Upper lobe of left lung (tissue), 6 donors: Measurements from ENCODE around the gene CENPP. TPM values are rescaled to one million over a fixed set of nuclear protein-coding genes. Genes with fewer than 3 reads are reported as not detected.

Source experiments
- ATAC-seq, 2 donors: fragments of 200-7000 bp; cut with Tn5 transposase; one replicate each; pipeline ENCODE4 v1.9.1; 2022; ENCODE audit warnings: mild to moderate bottlenecking in 2 of 2, moderate library complexity in 2 of 2; ENCODE audit not compliant: low FRiP score in 2 of 2
- DNase-seq, 2 donors: peaks; one replicate each; pipeline ENCODE4 v3.0.0-alpha.2; 2019 to 2020
- H3K27ac ChIP-seq, 4 donors: fragments of 200-600 bp; sonication (generic); one replicate each; pipeline ENCODE4 v1.5.1; 2016 to 2019
- H3K27me3 ChIP-seq, 4 donors: fragments of 200-600 bp; sonication (generic); one replicate each; pipeline ENCODE4 v1.5.1; 2017 to 2019
- H3K36me3 ChIP-seq, 4 donors: fragments of 200-600 bp; sonication (generic); one replicate each; pipeline ENCODE4 v1.5.1; 2016 to 2019
- H3K4me1 ChIP-seq, 4 donors: fragments of 200-600 bp; sonication (generic); one replicate each; pipeline ENCODE4 v1.5.1; 2018 to 2019
- H3K4me3 ChIP-seq, 4 donors: fragments of 200-600 bp; sonication (generic); one replicate each; pipeline ENCODE4 v1.5.1; 2017 to 2019; ENCODE audit warnings: mild to moderate bottlenecking in 2 of 4, moderate library complexity in 1 of 4
- H3K9me3 ChIP-seq, 4 donors: fragments of 200-600 bp; sonication (generic); one replicate each; pipeline ENCODE4 v1.5.1; 2018 to 2019
- EP300 ChIP-seq, 4 donors: sonication (generic); formaldehyde crosslinking; IDR thresholded peaks; one replicate each; pipeline ENCODE4 v1.5.1; 2017; ENCODE audit warnings: antibody characterized with exemption in 4 of 4, control low read depth in 2 of 4
- POLR2A ChIP-seq, 4 donors: fragments of 450-650 bp; IDR thresholded peaks; one replicate each; pipeline ENCODE4 v1.5.1; 2016 to 2017; ENCODE audit warnings: antibody characterized with exemption in 4 of 4, mild to moderate bottlenecking in 2 of 4
- POLR2AphosphoS5 ChIP-seq, 2 donors: sonication (generic); formaldehyde crosslinking; IDR thresholded peaks; one replicate each; pipeline ENCODE4 v1.5.1; 2017; ENCODE audit warnings: antibody characterized with exemption in 2 of 2
- WGBS, 2 donors: methylation state at CpG; one replicate each; pipeline ENCODE4 v1.1.5; 2017 to 2018; 5-methylcytosine and 5-hydroxymethylcytosine counted together
- total RNA-seq, 6 donors: library from RNA; depleted of rRNA in 4 of 6; stranded (reverse); fragments of >200 nt in 4 of 6; gene quantifications; one replicate each; pipeline versions ENCODE4 v1.1.0 to v1.2.1, GENCODE V29; 2016 to 2021
- TF ChIP-seq, protein P1 (sequence below), 6 experiments: fragments of 450-650 bp in 4 of 6; fragments of 200-600 bp in 2 of 6; sonication (generic) in 2 of 6; IDR thresholded peaks; one replicate each; pipeline ENCODE4 v1.5.1; 2016 to 2019; ENCODE audit warnings: antibody characterized with exemption in 6 of 6
- donor health status: DM: no; HTN: no; CAD: no; lungs with moderate emphysema.
- donor health status: DM: no; HTN: yes; CAD: no; lungs with severe emphysema.

CENPP gene
- total RNA-seq, 6 donors from 2014 or later: 2.9 to 17.8 (median 4.9) TPM

DNA sequence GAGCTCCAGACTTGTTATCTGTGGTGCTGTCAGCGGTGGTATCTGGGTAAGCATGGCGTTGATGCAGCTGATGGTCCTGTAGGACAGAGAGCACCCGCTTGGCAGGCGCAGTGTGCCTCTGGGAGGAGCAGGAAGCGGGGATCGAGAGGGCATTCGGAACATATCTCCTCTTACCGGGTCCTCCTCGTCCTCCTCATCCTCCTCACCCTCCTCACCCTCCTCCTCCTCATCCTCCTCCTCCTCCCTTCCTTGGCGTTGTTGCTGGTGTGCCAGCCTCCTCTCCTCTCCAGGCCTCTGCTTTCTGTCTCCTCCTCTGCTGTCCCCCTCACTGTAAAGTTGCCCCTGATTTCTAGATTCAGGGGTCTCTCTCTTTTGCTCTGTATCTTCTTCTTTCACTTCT, 188.9 kb downstream of the CENPP start:
- Histone ChIP-seq H3K27me3 (no peaks in the 10 kb centered on the region), H3K36me3 (no peaks in the 10 kb centered on the region), H3K27ac (no peak overlapping the region), H3K4me3 (no peak overlapping the region), H3K9me3 (no peaks in the 10 kb centered on the region), H3K4me1 (no peaks in the 10 kb centered on the region)
- DNase-seq: peak in 1 of 2 donors; percentile 10
- ATAC-seq: no peak
- WGBS, 2 donors: 91 to 93% methylated on average over 10 of the region's 10 CpGs
- TF ChIP-seq POLR2AphosphoS5 (IDR thresholded peaks at IDR 0.05) (no peak), EP300 (IDR thresholded peaks at IDR 0.05) (no peak), POLR2A (IDR thresholded peaks at IDR 0.05) (no peak)
- TF ChIP-seq, protein P1, sequence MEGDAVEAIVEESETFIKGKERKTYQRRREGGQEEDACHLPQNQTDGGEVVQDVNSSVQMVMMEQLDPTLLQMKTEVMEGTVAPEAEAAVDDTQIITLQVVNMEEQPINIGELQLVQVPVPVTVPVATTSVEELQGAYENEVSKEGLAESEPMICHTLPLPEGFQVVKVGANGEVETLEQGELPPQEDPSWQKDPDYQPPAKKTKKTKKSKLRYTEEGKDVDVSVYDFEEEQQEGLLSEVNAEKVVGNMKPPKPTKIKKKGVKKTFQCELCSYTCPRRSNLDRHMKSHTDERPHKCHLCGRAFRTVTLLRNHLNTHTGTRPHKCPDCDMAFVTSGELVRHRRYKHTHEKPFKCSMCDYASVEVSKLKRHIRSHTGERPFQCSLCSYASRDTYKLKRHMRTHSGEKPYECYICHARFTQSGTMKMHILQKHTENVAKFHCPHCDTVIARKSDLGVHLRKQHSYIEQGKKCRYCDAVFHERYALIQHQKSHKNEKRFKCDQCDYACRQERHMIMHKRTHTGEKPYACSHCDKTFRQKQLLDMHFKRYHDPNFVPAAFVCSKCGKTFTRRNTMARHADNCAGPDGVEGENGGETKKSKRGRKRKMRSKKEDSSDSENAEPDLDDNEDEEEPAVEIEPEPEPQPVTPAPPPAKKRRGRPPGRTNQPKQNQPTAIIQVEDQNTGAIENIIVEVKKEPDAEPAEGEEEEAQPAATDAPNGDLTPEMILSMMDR (IDR thresholded peaks at IDR 0.05): no peak

DNA sequence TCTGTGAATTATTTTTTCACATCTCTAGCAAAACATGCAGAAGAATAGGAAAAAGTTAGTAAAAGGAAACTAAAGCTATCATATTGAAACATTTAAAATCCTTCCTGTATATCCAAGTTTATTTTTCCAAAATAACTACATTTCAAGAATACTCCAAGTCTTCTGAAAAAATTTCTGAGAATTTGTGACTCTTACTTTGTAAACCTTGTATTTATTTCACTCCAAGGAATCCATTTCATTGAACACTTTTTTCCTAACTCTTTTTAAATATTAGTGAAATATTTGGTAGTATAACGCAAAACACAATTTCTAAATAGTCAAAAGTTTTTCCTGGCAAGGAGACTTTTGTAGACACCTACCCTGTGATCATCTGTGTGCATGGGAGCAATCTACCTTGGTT, 190.8 kb downstream of the CENPP start:
- WGBS, 2 donors: 97 to 98% methylated on average over 1 of the region's 1 CpG
- ATAC-seq: no peak
- H3K27ac ChIP-seq: no peak overlapping the region
- no peak overlapping the region for H3K4me3 ChIP-seq
- H3K36me3 ChIP-seq: no peaks in the 10 kb centered on the region
- TF ChIP-seq POLR2A (IDR thresholded peaks at IDR 0.05) (no peak), EP300 (IDR thresholded peaks at IDR 0.05) (no peak), POLR2AphosphoS5 (IDR thresholded peaks at IDR 0.05) (no peak)
- TF ChIP-seq, protein P1 (IDR thresholded peaks at IDR 0.05): no peak
- no peaks in the 10 kb centered on the region for H3K4me1 ChIP-seq
- no peaks in the 10 kb centered on the region for H3K27me3 ChIP-seq
- H3K9me3 ChIP-seq: no peaks in the 10 kb centered on the region
- DNase-seq: no peak

DNA sequence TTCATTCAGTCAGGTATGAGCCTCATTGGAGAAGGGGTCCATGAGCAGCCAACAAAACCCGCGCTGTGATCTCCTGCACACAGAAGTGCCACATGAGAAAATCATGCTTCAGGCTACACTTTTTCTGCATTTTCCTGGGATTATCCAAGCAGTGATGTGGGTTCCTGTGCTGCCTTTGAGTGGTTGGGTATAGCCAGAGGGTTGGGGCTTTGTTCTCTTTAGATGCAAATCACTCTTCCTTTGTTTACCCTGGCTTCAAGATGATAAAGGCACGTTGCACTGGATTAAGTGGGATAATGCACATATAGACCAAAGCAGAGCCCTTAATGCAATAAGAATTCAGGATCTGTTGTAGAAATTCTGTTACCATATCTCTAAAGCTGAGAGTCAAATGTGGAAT, 191.3 kb downstream of the CENPP start:
- Histone ChIP-seq H3K4me3 (no peak overlapping the region), H3K27me3 (no peaks in the 10 kb centered on the region), H3K9me3 (no peaks in the 10 kb centered on the region), H3K4me1 (no peaks in the 10 kb centered on the region), H3K36me3 (no peaks in the 10 kb centered on the region), H3K27ac (no peak overlapping the region)
- ATAC-seq: no peak
- 73 to 75% methylated on average over 3 of the region's 3 CpGs for WGBS, 2 donors
- no peak for TF ChIP-seq POLR2AphosphoS5 (IDR thresholded peaks at IDR 0.05)
- TF ChIP-seq EP300 (IDR thresholded peaks at IDR 0.05): no peak
- no peak for TF ChIP-seq POLR2A (IDR thresholded peaks at IDR 0.05)
- TF ChIP-seq, protein P1 (IDR thresholded peaks at IDR 0.05): no peak
- DNase-seq: no peak

- Histone ChIP-seq H3K27me3 (no peaks in the 10 kb centered on the region), H3K4me3 (no peak overlapping the region), H3K4me1 (no peaks in the 10 kb centered on the region), H3K36me3 (no peaks in the 10 kb centered on the region), H3K27ac (no peak overlapping the region), H3K9me3 (no peaks in the 10 kb centered on the region)
- ATAC-seq: no peak
- 89 to 94% methylated on average over 4 of the region's 4 CpGs for WGBS, 2 donors
- no peak for DNase-seq
- no peak for TF ChIP-seq POLR2AphosphoS5 (IDR thresholded peaks at IDR 0.05)
- TF ChIP-seq, protein P1 (IDR thresholded peaks at IDR 0.05): no peak
- TF ChIP-seq POLR2A (IDR thresholded peaks at IDR 0.05): no peak
- TF ChIP-seq EP300 (IDR thresholded peaks at IDR 0.05): no peak
Measured at GRCh38 chr9:92518199-92518598, 192.4 kb downstream of the CENPP start.

DNA sequence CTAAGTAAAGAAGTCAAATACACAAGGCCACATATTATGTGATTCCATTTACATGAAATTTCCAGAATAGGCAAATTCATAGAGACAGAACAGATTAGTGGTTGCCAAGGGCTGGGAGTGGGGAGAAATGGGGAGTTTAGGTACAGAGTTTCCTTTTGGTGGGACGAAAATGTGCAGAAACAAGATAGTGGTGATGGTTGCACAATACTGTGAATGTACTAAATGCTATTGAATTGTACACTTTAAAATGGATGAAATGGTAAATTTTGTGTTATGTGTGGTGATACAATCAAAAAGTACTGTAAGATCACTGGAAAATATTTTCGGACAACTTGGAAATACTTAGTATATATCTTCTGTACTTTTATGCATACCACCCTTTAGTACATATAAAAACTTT, 195.1 kb downstream of the CENPP start:
- H3K4me1 ChIP-seq: no peaks in the 10 kb centered on the region
- WGBS, 2 donors: 92 to 94% methylated on average over 2 of the region's 2 CpGs
- H3K36me3 ChIP-seq: no peaks in the 10 kb centered on the region
- H3K4me3 ChIP-seq: no peak overlapping the region
- H3K27ac ChIP-seq: no peak overlapping the region
- H3K9me3 ChIP-seq: no peaks in the 10 kb centered on the region
- ATAC-seq: no peak
- DNase-seq: no peak
- H3K27me3 ChIP-seq: no peaks in the 10 kb centered on the region
- no peak for TF ChIP-seq POLR2A (IDR thresholded peaks at IDR 0.05)
